ENCODE results near the gene GALNT14.

DNA sequence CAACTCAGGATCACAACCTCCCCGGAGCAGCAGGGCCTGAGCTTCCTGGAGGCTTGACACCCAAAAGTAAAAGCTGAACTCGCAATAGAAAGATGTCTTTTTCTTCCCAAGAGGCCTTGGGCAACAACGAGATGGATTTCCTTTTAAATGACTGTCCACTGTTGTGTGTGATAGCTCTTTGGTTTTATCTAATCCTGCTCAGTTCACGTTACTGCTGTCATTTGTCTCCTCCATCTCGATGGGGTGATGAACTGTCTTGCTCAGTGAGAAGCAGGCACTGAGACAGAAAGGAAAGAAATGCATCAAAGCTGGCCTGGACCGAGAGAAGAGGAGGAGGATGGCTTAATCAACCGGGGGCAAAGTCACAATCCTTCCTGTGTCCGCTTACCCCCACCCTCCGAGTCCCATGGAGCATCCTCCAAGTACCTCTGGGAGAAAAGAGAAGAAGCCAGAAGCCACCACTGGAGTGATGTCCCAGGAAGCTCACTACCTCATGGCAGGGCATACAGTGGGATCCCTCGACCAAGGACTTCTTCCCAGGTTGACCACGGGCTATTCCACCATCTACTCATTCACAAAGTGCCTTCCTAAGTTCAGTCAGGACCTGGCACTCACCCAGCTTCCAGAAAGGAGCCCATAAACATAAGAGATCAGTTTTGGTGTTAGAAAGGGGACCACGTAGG lies 68.5 kb downstream of the GALNT14 start:
- TF ChIP-seq, protein P1, sequence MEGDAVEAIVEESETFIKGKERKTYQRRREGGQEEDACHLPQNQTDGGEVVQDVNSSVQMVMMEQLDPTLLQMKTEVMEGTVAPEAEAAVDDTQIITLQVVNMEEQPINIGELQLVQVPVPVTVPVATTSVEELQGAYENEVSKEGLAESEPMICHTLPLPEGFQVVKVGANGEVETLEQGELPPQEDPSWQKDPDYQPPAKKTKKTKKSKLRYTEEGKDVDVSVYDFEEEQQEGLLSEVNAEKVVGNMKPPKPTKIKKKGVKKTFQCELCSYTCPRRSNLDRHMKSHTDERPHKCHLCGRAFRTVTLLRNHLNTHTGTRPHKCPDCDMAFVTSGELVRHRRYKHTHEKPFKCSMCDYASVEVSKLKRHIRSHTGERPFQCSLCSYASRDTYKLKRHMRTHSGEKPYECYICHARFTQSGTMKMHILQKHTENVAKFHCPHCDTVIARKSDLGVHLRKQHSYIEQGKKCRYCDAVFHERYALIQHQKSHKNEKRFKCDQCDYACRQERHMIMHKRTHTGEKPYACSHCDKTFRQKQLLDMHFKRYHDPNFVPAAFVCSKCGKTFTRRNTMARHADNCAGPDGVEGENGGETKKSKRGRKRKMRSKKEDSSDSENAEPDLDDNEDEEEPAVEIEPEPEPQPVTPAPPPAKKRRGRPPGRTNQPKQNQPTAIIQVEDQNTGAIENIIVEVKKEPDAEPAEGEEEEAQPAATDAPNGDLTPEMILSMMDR (IDR thresholded peaks at IDR 0.05) = no peak
- TF ChIP-seq EZH2 (IDR thresholded peaks at IDR 0.05; ENCODE audit: borderline replicate concordance, insufficient read depth, low read depth, low read length, poor library complexity, severe bottlenecking) = no peak

All from B cell (primary cell).